ACHN (cell line): ENCODE data around the gene C12orf43.

Experiments
- DNase-seq: peaks from one replicate; pipeline ENCODE4 v3.0.0-alpha.2; 2015
- in situ Hi-C: cut with HindIII; loops from 2 replicates; pipeline ENCODE4 v1.10.0; 2017; ENCODE audit warnings: low sequenced_read_pairs, low pct_ligation_motif_present, low pct_unique_long_range_greater_than_20kb

Gene C12orf43

GRCh38 chr12:120961604-120962531, 54.4 kb downstream of the C12orf43 start:
- in situ Hi-C loops: no loop called here
- peak; percentile 37 for DNase-seq

- DNase-seq: peak; percentile 46
- in situ Hi-C loops: no loop called here
These were observed 55.6 kb downstream of the C12orf43 start for GRCh38 chr12:120960657-120961056.

DNA sequence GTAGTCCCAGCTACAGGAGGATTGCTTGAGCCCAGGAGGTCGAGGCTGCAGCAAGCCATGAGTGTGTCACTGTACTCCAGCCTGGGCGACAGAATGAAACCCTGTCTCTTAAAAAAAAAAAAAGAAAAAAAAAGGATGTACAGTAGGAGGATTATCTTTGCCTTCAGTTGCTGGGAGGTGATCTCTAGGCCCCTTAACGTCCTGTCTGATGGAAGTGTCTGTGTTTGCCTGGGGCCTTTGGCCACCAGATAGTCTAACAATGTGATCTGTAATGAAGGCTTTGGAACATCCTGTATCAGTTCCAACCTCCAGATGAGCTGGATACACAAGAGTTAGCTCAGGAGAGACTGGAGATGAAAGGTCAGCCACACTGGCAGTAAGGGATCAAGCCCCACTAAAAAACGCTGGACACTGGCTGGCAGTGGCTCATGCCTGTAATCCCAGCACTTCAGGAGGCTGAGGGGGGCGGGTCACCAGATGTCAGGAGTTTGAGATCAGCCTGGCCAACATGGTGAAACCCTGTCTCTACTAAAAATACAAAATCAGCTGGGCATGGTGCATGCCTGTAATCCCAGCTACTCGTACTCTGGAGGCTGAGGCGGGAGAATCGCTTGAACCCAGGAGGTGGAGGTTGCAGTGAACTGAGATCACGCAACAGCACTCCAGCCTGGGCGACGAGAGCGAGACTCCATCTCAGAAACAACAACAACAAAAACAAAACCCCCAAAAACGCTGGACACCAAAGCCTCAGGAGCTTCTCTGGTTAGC, 57.0 kb downstream of the C12orf43 start:
- in situ Hi-C loops: no loop called here
- DNase-seq: peak; percentile 37

DNA sequence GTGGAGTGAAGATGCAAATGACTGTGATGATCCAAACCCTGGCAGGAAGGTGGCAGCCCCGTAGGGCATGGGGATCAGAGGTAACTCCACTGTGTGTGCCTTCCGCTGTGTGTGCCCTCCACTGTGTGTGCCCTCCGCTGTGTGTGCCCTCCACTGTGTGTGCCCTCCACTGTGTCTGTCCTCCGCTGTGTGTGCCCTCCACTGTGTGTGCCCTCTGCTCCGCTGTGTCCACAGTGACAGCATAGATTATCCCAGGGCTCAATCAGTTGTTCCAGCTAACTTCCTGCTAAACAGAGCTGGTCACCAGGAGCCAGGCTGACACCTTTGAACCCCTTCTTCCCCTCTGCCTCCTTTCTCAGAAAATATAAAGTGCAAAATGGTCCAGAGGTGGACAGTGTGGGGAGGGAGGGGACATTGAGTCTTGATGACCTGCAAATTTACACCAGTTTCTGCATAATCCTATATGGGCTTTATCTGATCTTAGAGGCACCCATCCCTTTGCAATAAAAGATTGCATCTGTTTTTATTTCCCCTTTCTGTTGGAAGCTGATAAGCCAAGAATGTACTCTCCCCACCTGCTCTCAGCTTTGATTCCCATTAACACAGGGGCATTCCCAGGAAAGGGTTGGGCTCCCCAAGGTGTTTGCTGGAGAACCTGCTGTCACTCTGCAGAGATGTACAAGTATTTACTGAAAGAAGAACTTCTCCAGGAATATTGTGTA, 59.5 kb downstream of the C12orf43 start:
- no peak for DNase-seq
- in situ Hi-C loops: no loop called here

DNA sequence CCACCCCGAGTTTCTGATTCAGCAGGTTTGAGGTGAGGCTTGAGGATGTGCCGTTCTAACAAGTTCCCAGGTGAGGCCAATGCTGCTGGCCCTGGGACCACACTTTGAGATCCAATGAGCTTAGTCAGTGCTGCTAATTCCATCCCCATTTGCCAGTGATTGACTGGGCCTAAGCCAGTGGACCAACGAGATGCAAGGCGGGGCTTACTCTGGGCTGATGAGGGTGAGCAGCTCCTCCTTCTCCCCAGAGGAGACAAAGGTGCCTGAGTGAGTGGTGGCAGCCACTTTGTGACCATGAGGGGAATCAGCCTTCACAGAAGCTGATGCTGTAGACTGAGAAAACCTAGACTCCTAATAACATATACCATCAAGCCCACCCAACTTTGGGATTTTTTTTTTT, 61.1 kb downstream of the C12orf43 start:
- no peak for DNase-seq
- in situ Hi-C loops: no loop called here

GRCh38 chr12:120950807-120951206, 65.5 kb downstream of the C12orf43 start:
- in situ Hi-C loops: no loop called here
- DNase-seq: no peak
